ENCODE results near the gene AP2A2. TPM values are rescaled to one million over a fixed set of nuclear protein-coding genes. Genes with fewer than 3 reads are reported as not detected.

AP2A2 gene
- total RNA-seq, 1 donor = 50.7 TPM

GRCh38 chr11:951507-951906 is 25.8 kb downstream of the AP2A2 start:
- Histone ChIP-seq H2AFZ (ENCODE audit: low read length) (no peak overlapping the region), H3K4me2 (ENCODE audit: insufficient read depth, low read length) (no peak overlapping the region), H3K79me2 (ENCODE audit: insufficient read depth, low read length) (peaks cover 57% of the 10 kb centered on the region), H3K4me1 (ENCODE audit: insufficient read depth, low read length) (no peaks in the 10 kb centered on the region), H3K9me3 (ENCODE audit: low read depth, low read length) (no peaks in the 10 kb centered on the region), H3K4me3 (ENCODE audit: insufficient read depth, low read length) (no peak overlapping the region), H3K27me3 (ENCODE audit: insufficient read depth, low read length) (no peaks in the 10 kb centered on the region), H3K27ac (ENCODE audit: low read depth, low read length) (no peak overlapping the region), H4K20me1 (ENCODE audit: insufficient read depth, low read length) (peaks cover 28% of the 10 kb centered on the region), H3K36me3 (ENCODE audit: insufficient read depth, low read length) (no peaks in the 10 kb centered on the region)
- DNase-seq (ENCODE audit: insufficient read length, low spot score, missing footprints) = peak; percentile 42
- no peak for TF ChIP-seq CTCF (IDR thresholded peaks at IDR 0.05; ENCODE audit: extremely low read depth, low read depth, low read length)

GRCh38 chr11:952406-953385 is 27.0 kb downstream of the AP2A2 start:
- H3K4me1 ChIP-seq (ENCODE audit: insufficient read depth, low read length) = no peaks in the 10 kb centered on the region
- TF ChIP-seq CTCF (IDR thresholded peaks at IDR 0.05; ENCODE audit: extremely low read depth, low read depth, low read length) = no peak
- no peaks in the 10 kb centered on the region for H3K27me3 ChIP-seq (ENCODE audit: insufficient read depth, low read length)
- no peak overlapping the region for H3K4me2 ChIP-seq (ENCODE audit: insufficient read depth, low read length)
- no peaks in the 10 kb centered on the region for H3K9me3 ChIP-seq (ENCODE audit: low read depth, low read length)
- no peak overlapping the region for H3K4me3 ChIP-seq (ENCODE audit: insufficient read depth, low read length)
- H4K20me1 ChIP-seq (ENCODE audit: insufficient read depth, low read length) = peaks cover 37% of the 10 kb centered on the region
- no peak overlapping the region for H2AFZ ChIP-seq (ENCODE audit: low read length)
- no peak overlapping the region for H3K27ac ChIP-seq (ENCODE audit: low read depth, low read length)
- H3K36me3 ChIP-seq (ENCODE audit: insufficient read depth, low read length) = no peaks in the 10 kb centered on the region
- DNase-seq (ENCODE audit: insufficient read length, low spot score, missing footprints) = peak; percentile 25
- H3K79me2 ChIP-seq (ENCODE audit: insufficient read depth, low read length) = peaks cover 66% of the 10 kb centered on the region

- peak; percentile 46 for DNase-seq (ENCODE audit: insufficient read length, low spot score, missing footprints)
- H4K20me1 ChIP-seq (ENCODE audit: insufficient read depth, low read length) = peaks cover 44% of the 10 kb centered on the region
- H3K36me3 ChIP-seq (ENCODE audit: insufficient read depth, low read length) = peaks cover 2% of the 10 kb centered on the region
- H3K4me2 ChIP-seq (ENCODE audit: insufficient read depth, low read length) = no peak overlapping the region
- peaks cover 71% of the 10 kb centered on the region for H3K79me2 ChIP-seq (ENCODE audit: insufficient read depth, low read length)
- no peak overlapping the region for H2AFZ ChIP-seq (ENCODE audit: low read length)
- no peak overlapping the region for H3K27ac ChIP-seq (ENCODE audit: low read depth, low read length)
- H3K4me3 ChIP-seq (ENCODE audit: insufficient read depth, low read length) = no peak overlapping the region
- no peak for TF ChIP-seq CTCF (IDR thresholded peaks at IDR 0.05; ENCODE audit: extremely low read depth, low read depth, low read length)
- no peaks in the 10 kb centered on the region for H3K9me3 ChIP-seq (ENCODE audit: low read depth, low read length)
- no peaks in the 10 kb centered on the region for H3K4me1 ChIP-seq (ENCODE audit: insufficient read depth, low read length)
- H3K27me3 ChIP-seq (ENCODE audit: insufficient read depth, low read length) = no peaks in the 10 kb centered on the region
These were observed 27.8 kb downstream of the AP2A2 start for GRCh38 chr11:953512-953911.

- Histone ChIP-seq H4K20me1 (ENCODE audit: insufficient read depth, low read length) (peaks cover 52% of the 10 kb centered on the region), H3K27ac (ENCODE audit: low read depth, low read length) (no peak overlapping the region), H3K79me2 (ENCODE audit: insufficient read depth, low read length) (peaks cover 78% of the 10 kb centered on the region), H3K36me3 (ENCODE audit: insufficient read depth, low read length) (peaks cover 8% of the 10 kb centered on the region), H3K27me3 (ENCODE audit: insufficient read depth, low read length) (no peaks in the 10 kb centered on the region), H2AFZ (ENCODE audit: low read length) (no peak overlapping the region), H3K4me2 (ENCODE audit: insufficient read depth, low read length) (no peak overlapping the region), H3K4me1 (ENCODE audit: insufficient read depth, low read length) (no peaks in the 10 kb centered on the region), H3K4me3 (ENCODE audit: insufficient read depth, low read length) (no peak overlapping the region), H3K9me3 (ENCODE audit: low read depth, low read length) (no peaks in the 10 kb centered on the region)
- DNase-seq (ENCODE audit: insufficient read length, low spot score, missing footprints) = peak; percentile 43
- no peak for TF ChIP-seq CTCF (IDR thresholded peaks at IDR 0.05; ENCODE audit: extremely low read depth, low read depth, low read length)
These were observed 28.9 kb downstream of the AP2A2 start for GRCh38 chr11:954392-955153.
